GM06990 (cell line): ENCODE measurements around the gene ATXN7L1.

ENCODE experiments used
- DNase-seq: peaks from one replicate; pipeline ENCODE4 v3.0.0-alpha.2; 2011; ENCODE audit not compliant: insufficient read length; ENCODE audit errors: extremely low read depth
- H3K27me3 ChIP-seq: replicated peaks from 2 replicates; pipeline ENCODE4 v1.6.0; 2011; ENCODE audit warnings: low read length; ENCODE audit not compliant: control insufficient read depth, insufficient read depth
- H3K36me3 ChIP-seq: 2 replicates; pipeline ENCODE4 v1.5.1; 2011; ENCODE audit warnings: low read length; ENCODE audit not compliant: control insufficient read depth, insufficient read depth
- H3K4me3 ChIP-seq: replicated peaks from 2 replicates; pipeline ENCODE4 v1.5.1; 2011; ENCODE audit warnings: low read depth, mild to moderate bottlenecking, control low read depth, low read length
- CTCF ChIP-seq: IDR thresholded peaks from 2 replicates; pipeline ENCODE4 v1.5.1; 2011; ENCODE audit warnings: low read length, control low read depth, mild to moderate bottlenecking, inconsistent platforms; ENCODE audit not compliant: insufficient read depth, poor library complexity, severe bottlenecking

ATXN7L1 gene

GRCh38 chr7:105738133-105738532 is 138.3 kb downstream of the ATXN7L1 start:
- H3K36me3 ChIP-seq: no peaks in the 10 kb centered on the region
- peaks cover 3% of the 10 kb centered on the region for H3K27me3 ChIP-seq
- DNase-seq: no peak
- no peak for TF ChIP-seq CTCF
- H3K4me3 ChIP-seq: no peak overlapping the region

GRCh38 chr7:105734233-105734632 is 142.2 kb downstream of the ATXN7L1 start:
- TF ChIP-seq CTCF: no peak
- DNase-seq: no peak
- peaks cover 3% of the 10 kb centered on the region for H3K27me3 ChIP-seq
- no peak overlapping the region for H3K4me3 ChIP-seq
- H3K36me3 ChIP-seq: no peaks in the 10 kb centered on the region

GRCh38 chr7:105731042-105731441 is 145.4 kb downstream of the ATXN7L1 start:
- H3K27me3 ChIP-seq: peaks cover under 1% of the 10 kb centered on the region
- no peak for TF ChIP-seq CTCF
- no peak for DNase-seq
- H3K36me3 ChIP-seq: no peaks in the 10 kb centered on the region
- no peak overlapping the region for H3K4me3 ChIP-seq

- TF ChIP-seq CTCF: no peak
- H3K36me3 ChIP-seq: no peaks in the 10 kb centered on the region
- no peak overlapping the region for H3K4me3 ChIP-seq
- H3K27me3 ChIP-seq: no peaks in the 10 kb centered on the region; the same call in none of the 2 replicates
- DNase-seq: no peak
Measured at GRCh38 chr7:105728028-105728427, 148.4 kb downstream of the ATXN7L1 start.

- H3K36me3 ChIP-seq: no peaks in the 10 kb centered on the region
- DNase-seq: no peak
- no peak for TF ChIP-seq CTCF
- H3K4me3 ChIP-seq: no peak overlapping the region
- H3K27me3 ChIP-seq: no peaks in the 10 kb centered on the region; the same call in 1 of the 2 replicates
Measured at GRCh38 chr7:105724688-105725087, 151.7 kb downstream of the ATXN7L1 start.

- no peak for DNase-seq
- Histone ChIP-seq H3K4me3 (no peak overlapping the region), H3K36me3 (no peaks in the 10 kb centered on the region), H3K27me3 (no peaks in the 10 kb centered on the region; the same call in 1 of the 2 replicates)
- TF ChIP-seq CTCF: no peak
Measured at GRCh38 chr7:105723572-105723971, 152.8 kb downstream of the ATXN7L1 start.
